SK-N-SH (cell line): ENCODE results near the gene AUTS2. TPM values are rescaled to one million over a fixed set of nuclear protein-coding genes. Genes with fewer than 3 reads are reported as not detected.

ENCODE experiments used
- CTCF ChIA-PET: fragments of 300-600, 350-600 bp; formaldehyde crosslinking; extraction: SDS; loops from one replicate; lab custom pipeline; 2021; lab: Yijun Ruan, JAX
- POLR2A ChIA-PET: fragments of 350-600 bp; sonication (Branson Sonifier 250); formaldehyde crosslinking; extraction: SDS; loops from one replicate; lab custom pipeline; 2020; ENCODE audit warnings: antibody characterized with exemption, inconsistent platforms; lab: Yijun Ruan, JAX
- DNase-seq: peaks from one replicate; pipeline ENCODE4 v3.0.0; 2012
- H2AFZ ChIP-seq: fragments of 200-600 bp; sonication (generic); 2 replicates; pipeline ENCODE4 v1.8.1; 2016; ENCODE audit warnings: antibody characterized with exemption, mild to moderate bottlenecking, low read depth
- H3F3A ChIP-seq: fragments of 200-600 bp; sonication (generic); replicated peaks from 2 replicates; pipeline ENCODE3; 2016; ENCODE audit warnings: antibody characterized with exemption, mild to moderate bottlenecking; ENCODE audit not compliant: insufficient read depth
- H3K27ac ChIP-seq, 2 experiments: fragments of 200-500 bp in 1 of 2; fragments of 200-600 bp in 1 of 2; sonication (Bioruptor generic) in 1 of 2; sonication (generic), shearing (Covaris generic) in 1 of 2; 2 replicates each; pipeline versions ENCODE4 v1.5.1 to v1.6.1; 2014 to 2016; ENCODE audit warnings: low read depth in 2 of 2, inconsistent platforms in 1 of 2, low read length in 1 of 2, mild to moderate bottlenecking in 1 of 2, mixed read lengths in 1 of 2
- H3K27me3 ChIP-seq: fragments of 200-600 bp; sonication (generic), shearing (Covaris generic); 2 replicates; pipeline ENCODE4 v1.6.1; 2016; ENCODE audit warnings: mixed run types; ENCODE audit not compliant: insufficient read depth
- H3K36me3 ChIP-seq, 2 experiments: fragments of 200-500 bp in 1 of 2; fragments of 200-600 bp in 1 of 2; sonication (Bioruptor generic) in 1 of 2; sonication (generic) in 1 of 2; replicated peaks in 1 of 2; 2 replicates each; pipeline versions ENCODE3 to v1.5.1; 2014 to 2016; ENCODE audit warnings: low read length in 1 of 2, mild to moderate bottlenecking in 1 of 2; ENCODE audit not compliant: insufficient read depth in 2 of 2, control insufficient read depth in 1 of 2
- H3K4me1 ChIP-seq, 2 experiments: fragments of 200-500 bp in 1 of 2; fragments of 200-600 bp in 1 of 2; sonication (Bioruptor generic) in 1 of 2; sonication (generic), shearing (Covaris generic) in 1 of 2; 2 replicates each; pipeline versions ENCODE4 v1.5.1 to v1.6.1; 2014 to 2016; ENCODE audit warnings: low read depth in 1 of 2, low read length in 1 of 2, mixed run types in 1 of 2; ENCODE audit not compliant: insufficient read depth in 2 of 2, control insufficient read depth in 1 of 2
- H3K4me2 ChIP-seq: fragments of 200-600 bp; sonication (generic), shearing (Covaris generic); 2 replicates; pipeline ENCODE4 v1.6.1; 2017; ENCODE audit warnings: mixed run types
- H3K4me3 ChIP-seq, 2 experiments: fragments of 200-500 bp in 1 of 2; fragments of 200-600 bp in 1 of 2; sonication (Bioruptor generic) in 1 of 2; sonication (generic), shearing (Covaris generic) in 1 of 2; 2 replicates each; pipeline versions ENCODE4 v1.5.1 to v1.8.1; 2014 to 2016; ENCODE audit warnings: low read depth in 2 of 2, inconsistent platforms in 1 of 2, low read length in 1 of 2, mild to moderate bottlenecking in 1 of 2, mixed read lengths in 1 of 2, moderate library complexity in 1 of 2
- H3K79me2 ChIP-seq: fragments of 200-600 bp; sonication (generic); 2 replicates; pipeline ENCODE4 v1.8.1; 2017; ENCODE audit warnings: mild to moderate bottlenecking; ENCODE audit not compliant: insufficient read depth
- H3K9ac ChIP-seq: fragments of 200-600 bp; sonication (generic); 2 replicates; pipeline ENCODE4 v1.6.1; 2017; ENCODE audit warnings: mixed run types
- H3K9me2 ChIP-seq: fragments of 200-600 bp; sonication (generic); 2 replicates; pipeline ENCODE4 v1.6.1; 2017; ENCODE audit warnings: mixed run types
- H3K9me3 ChIP-seq: fragments of 200-600 bp; sonication (generic); 2 replicates; pipeline ENCODE4 v1.6.1; 2017; ENCODE audit warnings: mixed run types, mild to moderate bottlenecking, moderate library complexity
- H4K20me1 ChIP-seq: fragments of 200-600 bp; sonication (generic); 2 replicates; pipeline ENCODE4 v1.6.1; 2017; ENCODE audit warnings: mild to moderate bottlenecking, mixed run types; ENCODE audit not compliant: insufficient read depth
- FOXJ3 ChIP-seq: sonication (generic); formaldehyde crosslinking; IDR thresholded peaks from 2 replicates; pipeline ENCODE4 v1.5.1; 2020; ENCODE audit warnings: mild to moderate bottlenecking, missing genetic modification reagents
- FOXM1 ChIP-seq: IDR thresholded peaks from 2 replicates; pipeline ENCODE4 v1.4.0; 2012; ENCODE audit warnings: low read depth, mild to moderate bottlenecking
- GABPA ChIP-seq: IDR thresholded peaks from 2 replicates; pipeline ENCODE4 v1.4.0; 2012; ENCODE audit warnings: low read depth, mild to moderate bottlenecking
- GATA2 ChIP-seq: sonication (generic); formaldehyde crosslinking; IDR thresholded peaks from 2 replicates; pipeline ENCODE4 v1.5.0; 2020; ENCODE audit warnings: mild to moderate bottlenecking, missing genetic modification reagents
- JUND ChIP-seq: IDR thresholded peaks from 2 replicates; pipeline ENCODE4 v1.4.0; 2012
- MEF2A ChIP-seq: IDR thresholded peaks from 2 replicates; pipeline ENCODE4 v1.4.0; 2012; ENCODE audit warnings: low read depth, borderline replicate concordance
- MXI1 ChIP-seq: IDR thresholded peaks from 2 replicates; pipeline ENCODE4 v1.6.1; 2012; ENCODE audit warnings: mild to moderate bottlenecking, low read depth, low read length, improper control_type of control experiment
- NRF1 ChIP-seq: IDR thresholded peaks from 2 replicates; pipeline ENCODE4 v1.6.1; 2012; ENCODE audit warnings: low read depth, mild to moderate bottlenecking, low read length
- POLR2AphosphoS5 ChIP-seq: IDR thresholded peaks from 2 replicates; pipeline ENCODE4 v1.6.1; 2012; ENCODE audit warnings: low read depth, low read length
- RAD21 ChIP-seq: IDR thresholded peaks from 2 replicates; pipeline ENCODE4 v1.6.1; 2012; ENCODE audit warnings: mild to moderate bottlenecking, low read length
- SIN3A ChIP-seq: IDR thresholded peaks from 2 replicates; pipeline ENCODE4 v1.6.1; 2012; ENCODE audit warnings: low read depth, mild to moderate bottlenecking, low read length, moderate library complexity, borderline replicate concordance
- SMC3 ChIP-seq: IDR thresholded peaks from 2 replicates; pipeline ENCODE4 v1.6.1; 2012; ENCODE audit warnings: low read depth, low read length, improper control_type of control experiment
- TAF1 ChIP-seq: IDR thresholded peaks from 2 replicates; pipeline ENCODE4 v1.6.1; 2012; ENCODE audit warnings: low read depth, mild to moderate bottlenecking, low read length, moderate library complexity, borderline replicate concordance
- YY1 ChIP-seq: IDR thresholded peaks from 2 replicates; pipeline ENCODE4 v1.4.0; 2012; ENCODE audit warnings: low read depth, mild to moderate bottlenecking
- polyA plus RNA-seq, 3 experiments: library from polyadenylated mRNA; depleted of rRNA; stranded (reverse); fragments of >200 nt; gene quantifications; 2 replicates each; pipeline ENCODE4 v1.2.3, GENCODE V29; 2012
- TF ChIP-seq, protein P1 (sequence below): IDR thresholded peaks from 2 replicates; pipeline ENCODE4 v1.4.0; 2012; ENCODE audit warnings: low read depth, borderline replicate concordance
- TF ChIP-seq, protein P2 (sequence below): IDR thresholded peaks from 2 replicates; pipeline ENCODE4 v1.6.1; 2012; ENCODE audit warnings: mild to moderate bottlenecking, low read depth, low read length, moderate library complexity
- TF ChIP-seq, protein P3 (sequence below): IDR thresholded peaks from 2 replicates; pipeline ENCODE4 v1.4.0; 2012; ENCODE audit warnings: low read depth, borderline replicate concordance
- TF ChIP-seq, protein P4 (sequence below): IDR thresholded peaks from 2 replicates; pipeline ENCODE4 v1.4.0; 2012; ENCODE audit warnings: low read depth
- TF ChIP-seq, protein P5 (sequence below): fragments of 200-600 bp; sonication (generic); IDR thresholded peaks from 2 replicates; pipeline ENCODE4 v1.6.1; 2017; ENCODE audit warnings: antibody characterized with exemption, mild to moderate bottlenecking, moderate library complexity

The AUTS2 gene
- polyA plus RNA-seq, 1 of the 3 experiments (the other 2 are of a cell fraction), result 15.6 TPM

DNA sequence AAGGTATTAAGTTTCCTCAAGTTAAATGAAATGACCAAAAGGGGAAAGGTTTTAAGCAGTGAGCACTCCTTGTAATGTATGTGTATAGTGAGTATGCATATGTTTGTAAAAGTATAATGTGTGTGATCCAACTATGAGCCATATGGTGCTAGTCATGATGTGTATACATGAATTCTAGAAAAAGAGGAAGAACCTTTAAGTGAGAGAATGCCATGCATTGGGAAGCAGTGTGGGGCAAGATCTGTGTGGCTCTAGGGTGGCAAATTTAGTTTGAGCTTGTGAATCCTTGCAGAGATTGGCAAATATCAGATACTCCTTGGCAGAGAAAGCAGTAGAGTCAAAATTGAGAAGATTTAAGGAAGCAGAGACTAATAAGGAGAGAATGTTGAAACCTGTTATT is 435.0 kb downstream of the AUTS2 start:
- H3K9me3 ChIP-seq, result no peaks in the 10 kb centered on the region
- no peaks in the 10 kb centered on the region for H3K27me3 ChIP-seq
- ChIA-PET POLR2A (interaction anchor here (0.6 kb wide), 1 partner anchor 290 kb away, joined by 3 read pairs; no protein-coding TSS in a partner anchor), CTCF (interaction anchor here (3.4 to 5.1 kb wide), 2 partner anchors 9 to 101 kb away, joined by 16 to 38 read pairs; no protein-coding TSS in a partner anchor)
- H2AFZ ChIP-seq, result no peak overlapping the region
- peaks cover 14% of the 10 kb centered on the region for H3F3A ChIP-seq
- peaks cover 4 to 36% of the 10 kb centered on the region in 2 experiments; a peak in 3 of 4 replicates for H3K4me1 ChIP-seq
- H3K4me2 ChIP-seq, result no peak overlapping the region
- peaks cover under 1% of the 10 kb centered on the region; the same call in 1 of the 2 replicates for H4K20me1 ChIP-seq
- H3K27ac ChIP-seq, result no peak overlapping the region
- H3K36me3 ChIP-seq, result no peaks in the 10 kb centered on the region
- no peaks in the 10 kb centered on the region for H3K9me2 ChIP-seq
- no peak for DNase-seq
- no peak overlapping the region for H3K4me3 ChIP-seq
- TF ChIP-seq, protein P1, sequence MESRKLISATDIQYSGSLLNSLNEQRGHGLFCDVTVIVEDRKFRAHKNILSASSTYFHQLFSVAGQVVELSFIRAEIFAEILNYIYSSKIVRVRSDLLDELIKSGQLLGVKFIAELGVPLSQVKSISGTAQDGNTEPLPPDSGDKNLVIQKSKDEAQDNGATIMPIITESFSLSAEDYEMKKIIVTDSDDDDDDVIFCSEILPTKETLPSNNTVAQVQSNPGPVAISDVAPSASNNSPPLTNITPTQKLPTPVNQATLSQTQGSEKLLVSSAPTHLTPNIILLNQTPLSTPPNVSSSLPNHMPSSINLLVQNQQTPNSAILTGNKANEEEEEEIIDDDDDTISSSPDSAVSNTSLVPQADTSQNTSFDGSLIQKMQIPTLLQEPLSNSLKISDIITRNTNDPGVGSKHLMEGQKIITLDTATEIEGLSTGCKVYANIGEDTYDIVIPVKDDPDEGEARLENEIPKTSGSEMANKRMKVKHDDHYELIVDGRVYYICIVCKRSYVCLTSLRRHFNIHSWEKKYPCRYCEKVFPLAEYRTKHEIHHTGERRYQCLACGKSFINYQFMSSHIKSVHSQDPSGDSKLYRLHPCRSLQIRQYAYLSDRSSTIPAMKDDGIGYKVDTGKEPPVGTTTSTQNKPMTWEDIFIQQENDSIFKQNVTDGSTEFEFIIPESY, result no peak
- no peak for TF ChIP-seq FOXM1
- no peak for TF ChIP-seq FOXJ3 (CRISPR knock-in tag)
- no peak for TF ChIP-seq MXI1
- TF ChIP-seq TAF1, result no peak
- TF ChIP-seq POLR2AphosphoS5, result no peak
- no peak for TF ChIP-seq NRF1
- TF ChIP-seq MEF2A, result no peak
- TF ChIP-seq, protein P2, sequence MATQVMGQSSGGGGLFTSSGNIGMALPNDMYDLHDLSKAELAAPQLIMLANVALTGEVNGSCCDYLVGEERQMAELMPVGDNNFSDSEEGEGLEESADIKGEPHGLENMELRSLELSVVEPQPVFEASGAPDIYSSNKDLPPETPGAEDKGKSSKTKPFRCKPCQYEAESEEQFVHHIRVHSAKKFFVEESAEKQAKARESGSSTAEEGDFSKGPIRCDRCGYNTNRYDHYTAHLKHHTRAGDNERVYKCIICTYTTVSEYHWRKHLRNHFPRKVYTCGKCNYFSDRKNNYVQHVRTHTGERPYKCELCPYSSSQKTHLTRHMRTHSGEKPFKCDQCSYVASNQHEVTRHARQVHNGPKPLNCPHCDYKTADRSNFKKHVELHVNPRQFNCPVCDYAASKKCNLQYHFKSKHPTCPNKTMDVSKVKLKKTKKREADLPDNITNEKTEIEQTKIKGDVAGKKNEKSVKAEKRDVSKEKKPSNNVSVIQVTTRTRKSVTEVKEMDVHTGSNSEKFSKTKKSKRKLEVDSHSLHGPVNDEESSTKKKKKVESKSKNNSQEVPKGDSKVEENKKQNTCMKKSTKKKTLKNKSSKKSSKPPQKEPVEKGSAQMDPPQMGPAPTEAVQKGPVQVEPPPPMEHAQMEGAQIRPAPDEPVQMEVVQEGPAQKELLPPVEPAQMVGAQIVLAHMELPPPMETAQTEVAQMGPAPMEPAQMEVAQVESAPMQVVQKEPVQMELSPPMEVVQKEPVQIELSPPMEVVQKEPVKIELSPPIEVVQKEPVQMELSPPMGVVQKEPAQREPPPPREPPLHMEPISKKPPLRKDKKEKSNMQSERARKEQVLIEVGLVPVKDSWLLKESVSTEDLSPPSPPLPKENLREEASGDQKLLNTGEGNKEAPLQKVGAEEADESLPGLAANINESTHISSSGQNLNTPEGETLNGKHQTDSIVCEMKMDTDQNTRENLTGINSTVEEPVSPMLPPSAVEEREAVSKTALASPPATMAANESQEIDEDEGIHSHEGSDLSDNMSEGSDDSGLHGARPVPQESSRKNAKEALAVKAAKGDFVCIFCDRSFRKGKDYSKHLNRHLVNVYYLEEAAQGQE, result no peak
- no peak for TF ChIP-seq JUND
- TF ChIP-seq, protein P3, sequence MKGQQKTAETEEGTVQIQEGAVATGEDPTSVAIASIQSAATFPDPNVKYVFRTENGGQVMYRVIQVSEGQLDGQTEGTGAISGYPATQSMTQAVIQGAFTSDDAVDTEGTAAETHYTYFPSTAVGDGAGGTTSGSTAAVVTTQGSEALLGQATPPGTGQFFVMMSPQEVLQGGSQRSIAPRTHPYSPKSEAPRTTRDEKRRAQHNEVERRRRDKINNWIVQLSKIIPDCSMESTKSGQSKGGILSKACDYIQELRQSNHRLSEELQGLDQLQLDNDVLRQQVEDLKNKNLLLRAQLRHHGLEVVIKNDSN, result no peak
- no peak for TF ChIP-seq SMC3
- TF ChIP-seq, protein P4, sequence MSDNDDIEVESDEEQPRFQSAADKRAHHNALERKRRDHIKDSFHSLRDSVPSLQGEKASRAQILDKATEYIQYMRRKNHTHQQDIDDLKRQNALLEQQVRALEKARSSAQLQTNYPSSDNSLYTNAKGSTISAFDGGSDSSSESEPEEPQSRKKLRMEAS, result no peak
- TF ChIP-seq, protein P5, sequence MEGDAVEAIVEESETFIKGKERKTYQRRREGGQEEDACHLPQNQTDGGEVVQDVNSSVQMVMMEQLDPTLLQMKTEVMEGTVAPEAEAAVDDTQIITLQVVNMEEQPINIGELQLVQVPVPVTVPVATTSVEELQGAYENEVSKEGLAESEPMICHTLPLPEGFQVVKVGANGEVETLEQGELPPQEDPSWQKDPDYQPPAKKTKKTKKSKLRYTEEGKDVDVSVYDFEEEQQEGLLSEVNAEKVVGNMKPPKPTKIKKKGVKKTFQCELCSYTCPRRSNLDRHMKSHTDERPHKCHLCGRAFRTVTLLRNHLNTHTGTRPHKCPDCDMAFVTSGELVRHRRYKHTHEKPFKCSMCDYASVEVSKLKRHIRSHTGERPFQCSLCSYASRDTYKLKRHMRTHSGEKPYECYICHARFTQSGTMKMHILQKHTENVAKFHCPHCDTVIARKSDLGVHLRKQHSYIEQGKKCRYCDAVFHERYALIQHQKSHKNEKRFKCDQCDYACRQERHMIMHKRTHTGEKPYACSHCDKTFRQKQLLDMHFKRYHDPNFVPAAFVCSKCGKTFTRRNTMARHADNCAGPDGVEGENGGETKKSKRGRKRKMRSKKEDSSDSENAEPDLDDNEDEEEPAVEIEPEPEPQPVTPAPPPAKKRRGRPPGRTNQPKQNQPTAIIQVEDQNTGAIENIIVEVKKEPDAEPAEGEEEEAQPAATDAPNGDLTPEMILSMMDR, result no peak
- no peak for TF ChIP-seq YY1
- no peak for TF ChIP-seq GABPA
- TF ChIP-seq RAD21, result no peak
- TF ChIP-seq SIN3A, result no peak
- no peak for TF ChIP-seq GATA2 (CRISPR knock-in tag)
- H3K79me2 ChIP-seq, result no peaks in the 10 kb centered on the region
- no peak overlapping the region for H3K9ac ChIP-seq
